ENCODE data around the gene HEXIM2. TPM values are rescaled to one million over a fixed set of nuclear protein-coding genes. Genes with fewer than 3 reads are reported as not detected.

HEXIM2 gene
- total RNA-seq, 1 experiment from 2014 or later = 13.5 TPM

DNA sequence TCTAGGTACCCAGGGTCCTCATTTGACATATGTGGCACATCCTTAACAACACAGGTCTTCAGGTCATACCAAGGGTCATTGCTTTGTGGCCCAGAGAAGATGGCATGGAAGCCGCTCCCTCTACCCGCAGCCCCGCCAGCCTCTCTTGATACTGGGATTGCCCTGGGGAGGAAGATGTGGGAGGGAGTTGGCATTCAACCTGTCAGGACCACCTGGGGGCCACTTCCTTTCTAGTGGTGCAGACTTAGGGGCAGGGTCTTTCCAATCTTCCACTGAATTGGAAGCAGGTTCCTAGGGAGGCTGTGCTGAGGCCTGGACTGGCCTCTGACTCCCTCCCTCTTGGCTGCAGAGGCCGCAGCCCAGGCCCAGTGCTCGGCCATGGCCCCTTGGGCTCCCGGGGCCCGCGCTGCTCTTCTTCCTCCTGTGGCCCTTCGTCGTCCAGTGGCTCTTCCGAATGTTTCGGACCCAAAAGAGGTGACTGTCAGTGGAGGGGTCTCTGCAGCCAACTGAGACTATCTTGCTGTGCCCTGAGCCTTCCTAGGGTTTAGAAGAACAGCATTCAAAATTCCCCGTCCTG lies 18.5 kb upstream of the HEXIM2 start (continued):
- TF ChIP-seq CBX3 (IDR thresholded peaks at IDR 0.05; ENCODE audit: low read depth) (no peak), YY1 (IDR thresholded peaks at IDR 0.05; ENCODE audit: extremely low read depth, insufficient replicate concordance, low read depth, low read length) (no peak), ZNF274 (IDR thresholded peaks at IDR 0.05; ENCODE audit: low read depth, low read length) (no peak), ZFX (IDR thresholded peaks at IDR 0.05) (no peak), CEBPB (IDR thresholded peaks at IDR 0.05; ENCODE audit: low read depth) (no peak)
- TF ChIP-seq, protein P1, sequence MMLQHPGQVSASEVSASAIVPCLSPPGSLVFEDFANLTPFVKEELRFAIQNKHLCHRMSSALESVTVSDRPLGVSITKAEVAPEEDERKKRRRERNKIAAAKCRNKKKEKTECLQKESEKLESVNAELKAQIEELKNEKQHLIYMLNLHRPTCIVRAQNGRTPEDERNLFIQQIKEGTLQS (IDR thresholded peaks at IDR 0.05) = no peak
- TF ChIP-seq, protein P2, sequence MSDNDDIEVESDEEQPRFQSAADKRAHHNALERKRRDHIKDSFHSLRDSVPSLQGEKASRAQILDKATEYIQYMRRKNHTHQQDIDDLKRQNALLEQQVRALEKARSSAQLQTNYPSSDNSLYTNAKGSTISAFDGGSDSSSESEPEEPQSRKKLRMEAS (IDR thresholded peaks at IDR 0.05) = no peak

DNA sequence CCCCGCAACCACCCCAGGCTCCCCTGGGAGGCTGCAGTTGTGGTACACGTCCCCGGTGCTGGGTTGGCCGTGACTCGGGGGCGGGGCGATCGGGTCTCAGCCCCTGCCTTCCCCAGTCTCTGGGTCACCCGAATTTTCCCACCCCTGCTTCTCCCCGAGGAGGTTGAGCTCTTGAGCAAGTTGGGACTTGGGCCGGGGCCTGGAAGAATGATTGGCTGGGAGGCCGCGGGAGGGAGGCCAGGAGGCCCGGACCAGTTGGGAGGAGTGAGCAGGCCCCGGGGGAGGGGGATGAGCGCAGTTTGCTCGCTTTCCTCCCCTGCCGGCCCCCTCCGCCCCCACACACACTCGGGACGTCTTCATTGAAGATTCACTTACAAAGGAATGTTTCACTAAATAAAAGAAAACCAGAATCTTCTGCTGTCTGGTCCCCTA lies 17.9 kb upstream of the HEXIM2 start:
- CTCF ChIA-PET = interaction anchor here (10.2 kb wide), 1 partner anchor 7 kb away, joined by 131 read pairs; the partner anchor contains the start of gene ACBD4
- no peak overlapping the region for H3K27ac ChIP-seq (ENCODE audit: low read depth, low read length)
- H3K36me3 ChIP-seq (ENCODE audit: control insufficient read depth in 1 of 2, insufficient read depth in 2 of 2, low read length in 2 of 2) = no peaks in the 10 kb centered on the region
- peaks cover 7 to 23% of the 10 kb centered on the region in 2 experiments for H3K4me1 ChIP-seq (ENCODE audit: control insufficient read depth in 1 of 2, insufficient read depth in 2 of 2, low read length in 2 of 2)
- no peak for DNase-seq (ENCODE audit: low read depth, low spot score)
- no peak overlapping the region for H2AFZ ChIP-seq (ENCODE audit: low read depth, low read length, poor library complexity, severe bottlenecking)
- no peaks in the 10 kb centered on the region for H4K20me1 ChIP-seq (ENCODE audit: insufficient read depth)
- no peaks in the 10 kb centered on the region for H3K9me3 ChIP-seq (ENCODE audit: control insufficient read depth in 1 of 2, insufficient read depth in 1 of 2, low read depth in 1 of 2, low read length in 2 of 2)
- H3K4me2 ChIP-seq (ENCODE audit: low read length) = no peak overlapping the region
- H3K4me3 ChIP-seq (replicated peaks in 1 of 2; ENCODE audit: low read depth in 1 of 2, low read length in 2 of 2) = no peak overlapping the region
- no peaks in the 10 kb centered on the region for H3K27me3 ChIP-seq (ENCODE audit: insufficient read depth, low read length)
- RAD21 ChIA-PET (ENCODE audit: low non-redundant PET in 1 of 2, low total read pairs in 2 of 2, uncharacterized antibody in 2 of 2, unreplicated experiment in 2 of 2) = no interaction called here
- no peak overlapping the region for H3K9ac ChIP-seq (ENCODE audit: low read length)
- POLR2A ChIA-PET = no interaction called here
- H3K79me2 ChIP-seq (ENCODE audit: insufficient read depth, low read length) = peaks cover 4% of the 10 kb centered on the region
- intact Hi-C loops (cut with micrococcal nuclease) = no loop called here
- no TSS peak for BruUV-seq (replicated peaks)
- no peaks in the 10 kb centered on the region for H3K9me2 ChIP-seq (ENCODE audit: insufficient read depth)
- ATAC-seq = no peak
- TF ChIP-seq RAD21 (IDR thresholded peaks at IDR 0.05; ENCODE audit: low read depth) = no peak
- TF ChIP-seq, protein P2 (IDR thresholded peaks at IDR 0.05) = no peak
- TF ChIP-seq EZH2phosphoT487 (IDR thresholded peaks at IDR 0.05; ENCODE audit: borderline replicate concordance) = no peak
- no peak for TF ChIP-seq SP1 (IDR thresholded peaks at IDR 0.05; ENCODE audit: low read depth)
- no peak for TF ChIP-seq EZH2 (IDR thresholded peaks at IDR 0.05)
- TF ChIP-seq, protein P3, sequence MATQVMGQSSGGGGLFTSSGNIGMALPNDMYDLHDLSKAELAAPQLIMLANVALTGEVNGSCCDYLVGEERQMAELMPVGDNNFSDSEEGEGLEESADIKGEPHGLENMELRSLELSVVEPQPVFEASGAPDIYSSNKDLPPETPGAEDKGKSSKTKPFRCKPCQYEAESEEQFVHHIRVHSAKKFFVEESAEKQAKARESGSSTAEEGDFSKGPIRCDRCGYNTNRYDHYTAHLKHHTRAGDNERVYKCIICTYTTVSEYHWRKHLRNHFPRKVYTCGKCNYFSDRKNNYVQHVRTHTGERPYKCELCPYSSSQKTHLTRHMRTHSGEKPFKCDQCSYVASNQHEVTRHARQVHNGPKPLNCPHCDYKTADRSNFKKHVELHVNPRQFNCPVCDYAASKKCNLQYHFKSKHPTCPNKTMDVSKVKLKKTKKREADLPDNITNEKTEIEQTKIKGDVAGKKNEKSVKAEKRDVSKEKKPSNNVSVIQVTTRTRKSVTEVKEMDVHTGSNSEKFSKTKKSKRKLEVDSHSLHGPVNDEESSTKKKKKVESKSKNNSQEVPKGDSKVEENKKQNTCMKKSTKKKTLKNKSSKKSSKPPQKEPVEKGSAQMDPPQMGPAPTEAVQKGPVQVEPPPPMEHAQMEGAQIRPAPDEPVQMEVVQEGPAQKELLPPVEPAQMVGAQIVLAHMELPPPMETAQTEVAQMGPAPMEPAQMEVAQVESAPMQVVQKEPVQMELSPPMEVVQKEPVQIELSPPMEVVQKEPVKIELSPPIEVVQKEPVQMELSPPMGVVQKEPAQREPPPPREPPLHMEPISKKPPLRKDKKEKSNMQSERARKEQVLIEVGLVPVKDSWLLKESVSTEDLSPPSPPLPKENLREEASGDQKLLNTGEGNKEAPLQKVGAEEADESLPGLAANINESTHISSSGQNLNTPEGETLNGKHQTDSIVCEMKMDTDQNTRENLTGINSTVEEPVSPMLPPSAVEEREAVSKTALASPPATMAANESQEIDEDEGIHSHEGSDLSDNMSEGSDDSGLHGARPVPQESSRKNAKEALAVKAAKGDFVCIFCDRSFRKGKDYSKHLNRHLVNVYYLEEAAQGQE (IDR thresholded peaks at IDR 0.05; ENCODE audit: low read depth) = no peak
- no peak for TF ChIP-seq FOSL1 (IDR thresholded peaks at IDR 0.05; ENCODE audit: low read depth)
- TF ChIP-seq, protein P4, sequence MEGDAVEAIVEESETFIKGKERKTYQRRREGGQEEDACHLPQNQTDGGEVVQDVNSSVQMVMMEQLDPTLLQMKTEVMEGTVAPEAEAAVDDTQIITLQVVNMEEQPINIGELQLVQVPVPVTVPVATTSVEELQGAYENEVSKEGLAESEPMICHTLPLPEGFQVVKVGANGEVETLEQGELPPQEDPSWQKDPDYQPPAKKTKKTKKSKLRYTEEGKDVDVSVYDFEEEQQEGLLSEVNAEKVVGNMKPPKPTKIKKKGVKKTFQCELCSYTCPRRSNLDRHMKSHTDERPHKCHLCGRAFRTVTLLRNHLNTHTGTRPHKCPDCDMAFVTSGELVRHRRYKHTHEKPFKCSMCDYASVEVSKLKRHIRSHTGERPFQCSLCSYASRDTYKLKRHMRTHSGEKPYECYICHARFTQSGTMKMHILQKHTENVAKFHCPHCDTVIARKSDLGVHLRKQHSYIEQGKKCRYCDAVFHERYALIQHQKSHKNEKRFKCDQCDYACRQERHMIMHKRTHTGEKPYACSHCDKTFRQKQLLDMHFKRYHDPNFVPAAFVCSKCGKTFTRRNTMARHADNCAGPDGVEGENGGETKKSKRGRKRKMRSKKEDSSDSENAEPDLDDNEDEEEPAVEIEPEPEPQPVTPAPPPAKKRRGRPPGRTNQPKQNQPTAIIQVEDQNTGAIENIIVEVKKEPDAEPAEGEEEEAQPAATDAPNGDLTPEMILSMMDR (IDR thresholded peaks at IDR 0.05 in 2 of 3, conservative IDR thresholded peaks at IDR 0.05 in 1 of 3; ENCODE audit: borderline replicate concordance in 1 of 3, insufficient read depth in 1 of 3, low read depth in 2 of 3, low read length in 2 of 3) = no peak
- TF ChIP-seq SIN3A (IDR thresholded peaks at IDR 0.05; ENCODE audit: low read depth) = no peak
- TF ChIP-seq ZNF274 (IDR thresholded peaks at IDR 0.05; ENCODE audit: low read depth, low read length) = no peak
- TF ChIP-seq, protein P1 (IDR thresholded peaks at IDR 0.05) = no peak
- TF ChIP-seq CEBPB (IDR thresholded peaks at IDR 0.05; ENCODE audit: low read depth) = no peak

All from HCT116 (cell line).